SU-DHL-6 (cell line): ENCODE data around the gene COP1.

Experiments used
- H2AFZ ChIP-seq: fragments of 200-600 bp; sonication (generic); 2 replicates; pipeline ENCODE4 v1.6.1; 2014; ENCODE audit warnings: low read depth, mild to moderate bottlenecking, moderate library complexity, mixed read lengths, antibody characterized with exemption, low read length; ENCODE audit not compliant: severe bottlenecking
- H3F3A ChIP-seq: fragments of 200-600 bp; shearing (Covaris generic); 2 replicates; pipeline ENCODE4 v1.6.0; 2016; ENCODE audit warnings: antibody characterized with exemption, mild to moderate bottlenecking; ENCODE audit not compliant: insufficient read depth
- H3K27ac ChIP-seq: fragments of 200-600 bp; sonication (generic); 2 replicates; pipeline ENCODE4 v1.5.1; 2016; ENCODE audit warnings: low read depth, mild to moderate bottlenecking, low read length, moderate library complexity, mixed read lengths
- H3K27me3 ChIP-seq: fragments of 200-600 bp; sonication (generic), shearing (Covaris generic); 2 replicates; pipeline ENCODE4 v1.6.0; 2014; ENCODE audit warnings: mild to moderate bottlenecking, low read length
- H3K36me3 ChIP-seq: fragments of 200-600 bp; sonication (generic); 2 replicates; pipeline ENCODE4 v1.6.1; 2014; ENCODE audit warnings: mild to moderate bottlenecking, low read length, mixed read lengths
- H3K4me2 ChIP-seq: fragments of 300-600, 200-600 bp; shearing (Covaris generic), sonication (generic); 2 replicates; pipeline ENCODE4 v1.6.0; 2014; ENCODE audit warnings: low read length, low read depth, mild to moderate bottlenecking; ENCODE audit not compliant: poor library complexity, severe bottlenecking
- H3K4me3 ChIP-seq: fragments of 200-600 bp; sonication (generic); 2 replicates; pipeline ENCODE4 v1.5.1; 2014; ENCODE audit warnings: antibody characterized with exemption, low read length, mild to moderate bottlenecking, mixed read lengths; ENCODE audit not compliant: insufficient read depth, poor library complexity, severe bottlenecking
- H3K79me2 ChIP-seq: fragments of 200-600 bp; sonication (generic); 2 replicates; pipeline ENCODE4 v1.6.1; 2014; ENCODE audit warnings: mild to moderate bottlenecking, low read length, moderate library complexity; ENCODE audit not compliant: insufficient read depth
- H3K9ac ChIP-seq: fragments of 200-600 bp; sonication (generic); 2 replicates; pipeline ENCODE4 v1.7.0; 2014; ENCODE audit warnings: mild to moderate bottlenecking, low read length
- H3K9me2 ChIP-seq: fragments of 200-600 bp; sonication (generic); replicated peaks from 2 replicates; pipeline ENCODE4 v1.6.1; 2014; ENCODE audit warnings: low read length; ENCODE audit not compliant: insufficient read depth
- H3K9me3 ChIP-seq: fragments of 200-600 bp; sonication (generic); 2 replicates; pipeline ENCODE4 v1.6.1; 2014; ENCODE audit warnings: low read length, mixed read lengths; ENCODE audit not compliant: insufficient read depth
- H4K20me1 ChIP-seq: fragments of 200-600 bp; sonication (generic); 2 replicates; pipeline ENCODE4 v1.6.1; 2014; ENCODE audit warnings: low read depth, mild to moderate bottlenecking, antibody characterized with exemption, low read length, moderate library complexity, mixed read lengths
- CTCF ChIP-seq: fragments of 200-600 bp; sonication (generic); IDR thresholded peaks from one replicate; pipeline ENCODE4 v1.5.1; 2017; ENCODE audit warnings: antibody characterized with exemption, mild to moderate bottlenecking, low read length, moderate library complexity; ENCODE audit not compliant: insufficient read depth, poor library complexity, severe bottlenecking
- EZH2phosphoT487 ChIP-seq: fragments of 200-600 bp; sonication (generic), shearing (Covaris generic); conservative IDR thresholded peaks from 2 replicates; pipeline ENCODE4 v1.6.1; 2018; ENCODE audit warnings: mild to moderate bottlenecking, antibody characterized with exemption, low read length, moderate library complexity, mixed read lengths

COP1 gene

DNA sequence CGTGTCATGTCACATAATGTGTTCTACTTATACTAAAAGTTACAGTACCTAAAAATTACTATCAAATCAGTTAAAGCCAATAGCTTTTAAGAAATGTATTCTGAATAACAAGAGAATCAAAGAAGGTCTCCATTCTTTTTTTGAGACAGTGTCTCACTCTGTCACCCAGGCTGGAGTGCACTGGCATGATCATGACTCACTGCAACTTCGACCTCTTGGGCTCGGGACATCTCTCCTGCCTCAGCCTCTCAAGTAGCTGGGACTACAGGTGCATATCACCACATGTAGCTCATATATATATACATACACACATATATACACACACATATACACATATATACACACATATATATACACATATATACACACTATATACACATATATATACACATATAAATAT is 20.1 kb downstream of the COP1 start:
- H3K27ac ChIP-seq, result peak overlapping the region; percentile 61; the same call in 1 of the 2 replicates
- no peak for TF ChIP-seq EZH2phosphoT487
- no peak for TF ChIP-seq CTCF
- peaks cover 98% of the 10 kb centered on the region for H3K79me2 ChIP-seq
- H3K9me3 ChIP-seq, result no peaks in the 10 kb centered on the region
- H3K4me3 ChIP-seq, result no peak overlapping the region
- peaks cover 26% of the 10 kb centered on the region for H4K20me1 ChIP-seq
- no peak overlapping the region for H3K9ac ChIP-seq
- no peaks in the 10 kb centered on the region for H3K9me2 ChIP-seq
- H3K27me3 ChIP-seq, result no peaks in the 10 kb centered on the region
- peak overlapping the region; percentile 49 for H3K4me2 ChIP-seq
- H3K36me3 ChIP-seq, result peaks cover 8% of the 10 kb centered on the region; the same call in 1 of the 2 replicates
- peaks cover 20% of the 10 kb centered on the region for H3F3A ChIP-seq
- no peak overlapping the region for H2AFZ ChIP-seq

GRCh38 chr1:176183618-176184017 is 23.5 kb downstream of the COP1 start:
- H3F3A ChIP-seq, result peaks cover 45% of the 10 kb centered on the region
- TF ChIP-seq CTCF, result no peak
- TF ChIP-seq EZH2phosphoT487, result no peak
- H3K9ac ChIP-seq, result no peak overlapping the region
- no peaks in the 10 kb centered on the region for H3K9me2 ChIP-seq
- H3K27me3 ChIP-seq, result no peaks in the 10 kb centered on the region
- peaks cover 98% of the 10 kb centered on the region for H3K79me2 ChIP-seq
- H3K9me3 ChIP-seq, result no peaks in the 10 kb centered on the region
- H3K36me3 ChIP-seq, result peaks cover 11% of the 10 kb centered on the region; the same call in 1 of the 2 replicates
- H3K27ac ChIP-seq, result 0 out of 2 replicates have a peak overlapping the region, but pooled peaks have one; percentile 46
- no peak overlapping the region for H3K4me3 ChIP-seq
- peaks cover 15% of the 10 kb centered on the region; the same call in 1 of the 2 replicates for H4K20me1 ChIP-seq
- H2AFZ ChIP-seq, result no peak overlapping the region
- no peak overlapping the region for H3K4me2 ChIP-seq

- peak overlapping the region; percentile 50 for H3K4me3 ChIP-seq
- H3K9me3 ChIP-seq, result no peaks in the 10 kb centered on the region
- H3K27me3 ChIP-seq, result no peaks in the 10 kb centered on the region
- no peak for TF ChIP-seq CTCF
- H2AFZ ChIP-seq, result no peak overlapping the region
- H3K27ac ChIP-seq, result peak overlapping the region; percentile 99
- H3K9ac ChIP-seq, result peak overlapping the region; percentile 40
- H3K79me2 ChIP-seq, result peaks cover 93% of the 10 kb centered on the region
- peaks cover 19% of the 10 kb centered on the region for H3K36me3 ChIP-seq
- H4K20me1 ChIP-seq, result no peaks in the 10 kb centered on the region
- peaks cover 60% of the 10 kb centered on the region for H3F3A ChIP-seq
- no peaks in the 10 kb centered on the region for H3K9me2 ChIP-seq
- H3K4me2 ChIP-seq, result peak overlapping the region; percentile 99
Measured at GRCh38 chr1:176178316-176178715, 28.8 kb downstream of the COP1 start.
